ENCODE measurements around the gene EHMT1. TPM values are rescaled to one million over a fixed set of nuclear protein-coding genes. Genes with fewer than 3 reads are reported as not detected.

Gene EHMT1
- 33.6 and 41.3 TPM in 2 replicates for polyA plus RNA-seq (2011; rRNA removed)
- polyA plus RNA-seq (2012; cell fraction: cytosol; rRNA removed) = 47.5 and 56.3 TPM in 2 replicates
- polyA plus RNA-seq (2012; cell fraction: nucleus; rRNA removed) = 181 and 185 TPM in 2 replicates
- 45.6 to 52.9 TPM (median 48.0 TPM) in 3 replicates for polyA plus RNA-seq (2017; fragmentation: RNase III; extraction: RNeasy Plus Mini Kit Qiagen cat#74134 plus additional on column Dnase treatment)
- polyA minus RNA-seq (2011; rRNA and poly(A)+ RNA removed) = 68.5 and 82.6 TPM in 2 replicates

GRCh38 chr9:137618105-137619067 lies at the start of gene EHMT1:
TSS of gene EHMT1 (plus strand) at chr9:137619005. CDS start at chr9:137619029, 24 bp downstream.
- Histone ChIP-seq H3K4me3 (peak within 1 kb of the TSS; percentile 71), H3K4me1 (peaks cover 37% of the 10 kb centered on the region), H3K4me2 (peak within 1 kb of the TSS; percentile 93), H3K9me3 (no peaks in the 10 kb centered on the region), H3K27ac (peak within 1 kb of the TSS; percentile 94 to 95)
- POLR2A ChIA-PET = interaction anchor here (0.7 to 2.1 kb wide), 11 partner anchors 10 to 378 kb away, joined by 3 to 10 read pairs (median 3); partner anchors contain the start of genes ARRDC1, TOR4A and ZMYND19
- no peak for TF ChIP-seq SMC3 (IDR thresholded peaks at IDR 0.05)
- TF ChIP-seq, protein P1, sequence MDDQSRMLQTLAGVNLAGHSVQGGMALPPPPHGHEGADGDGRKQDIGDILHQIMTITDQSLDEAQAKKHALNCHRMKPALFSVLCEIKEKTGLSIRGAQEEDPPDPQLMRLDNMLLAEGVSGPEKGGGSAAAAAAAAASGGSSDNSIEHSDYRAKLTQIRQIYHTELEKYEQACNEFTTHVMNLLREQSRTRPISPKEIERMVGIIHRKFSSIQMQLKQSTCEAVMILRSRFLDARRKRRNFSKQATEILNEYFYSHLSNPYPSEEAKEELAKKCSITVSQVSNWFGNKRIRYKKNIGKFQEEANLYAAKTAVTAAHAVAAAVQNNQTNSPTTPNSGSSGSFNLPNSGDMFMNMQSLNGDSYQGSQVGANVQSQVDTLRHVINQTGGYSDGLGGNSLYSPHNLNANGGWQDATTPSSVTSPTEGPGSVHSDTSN (IDR thresholded peaks at IDR 0.05) = peak; percentile 39
- TF ChIP-seq FOXS1 (CRISPR knock-in tag; IDR thresholded peaks at IDR 0.05) = no peak
- peak; percentile 65 for TF ChIP-seq PHF8 (IDR thresholded peaks at IDR 0.05; ENCODE audit: borderline replicate concordance, low read depth)
- no peak for TF ChIP-seq ELK1 (IDR thresholded peaks at IDR 0.05; ENCODE audit: low read depth, low read length)
- TF ChIP-seq BCL3 (IDR thresholded peaks at IDR 0.05) = peak; percentile 71; the same call in 2 of the 3 replicates
- TF ChIP-seq, protein P2, sequence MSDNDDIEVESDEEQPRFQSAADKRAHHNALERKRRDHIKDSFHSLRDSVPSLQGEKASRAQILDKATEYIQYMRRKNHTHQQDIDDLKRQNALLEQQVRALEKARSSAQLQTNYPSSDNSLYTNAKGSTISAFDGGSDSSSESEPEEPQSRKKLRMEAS (IDR thresholded peaks at IDR 0.05) = peak; percentile 38
- TF ChIP-seq FOSB (CRISPR knock-in tag; IDR thresholded peaks at IDR 0.05) = no peak
- TF ChIP-seq EHF (CRISPR knock-in tag; IDR thresholded peaks at IDR 0.05) = no peak
- no peak for TF ChIP-seq KDM5A (IDR thresholded peaks at IDR 0.05)
- peak in 1 of 2 experiments; percentile 81; a peak in 3 of 5 replicates for TF ChIP-seq JUN (IDR thresholded peaks at IDR 0.05)
- peak; percentile 24; the same call in 1 of the 2 replicates for TF ChIP-seq TFCP2L1 (CRISPR knock-in tag; IDR thresholded peaks at IDR 0.05)
- no peak for TF ChIP-seq ZNF302 (CRISPR knock-in tag; IDR thresholded peaks at IDR 0.05)
- TF ChIP-seq POLR2A (IDR thresholded peaks at IDR 0.05; ENCODE audit: low read length) = peak; percentile 39; the same call in 1 of the 2 replicates
- TF ChIP-seq, protein P3, sequence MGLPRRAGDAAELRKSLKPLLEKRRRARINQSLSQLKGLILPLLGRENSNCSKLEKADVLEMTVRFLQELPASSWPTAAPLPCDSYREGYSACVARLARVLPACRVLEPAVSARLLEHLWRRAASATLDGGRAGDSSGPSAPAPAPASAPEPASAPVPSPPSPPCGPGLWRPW (IDR thresholded peaks at IDR 0.05) = no peak
- TF ChIP-seq RFX5 (IDR thresholded peaks at IDR 0.05) = no peak
- TF ChIP-seq USF2 (IDR thresholded peaks at IDR 0.05) = no peak
- 3% methylated on average over 23 of the region's 94 CpGs for WGBS (ENCODE audit: missing lambda C conversion rate)
- FAIRE-seq (no peak), ATAC-seq (peak; percentile 65 to 76), DNase-seq (ENCODE audit: low read depth in 1 of 2, low spot score in 1 of 2) (peak; percentile 84 to 86)
- CTCF ChIA-PET = interaction anchor here (0.5 to 1.8 kb wide), 2 partner anchors 36 to 318 kb away, joined by 3 to 5 read pairs; no protein-coding TSS in a partner anchor

- DNase-seq (ENCODE audit: low read depth in 1 of 2, low spot score in 1 of 2) (no peak), FAIRE-seq (no peak), ATAC-seq (no peak)
- CTCF ChIA-PET = interaction anchor here (1.0 kb wide), 1 partner anchor 10 kb away, joined by 4 read pairs; no protein-coding TSS in a partner anchor
- Histone ChIP-seq H3K4me2 (no peak overlapping the region), H3K4me3 (no peak overlapping the region), H3K9me3 (no peaks in the 10 kb centered on the region), H3K4me1 (no peaks in the 10 kb centered on the region), H3K27ac (no peak overlapping the region)
- no peak for TF ChIP-seq HDAC2 (IDR thresholded peaks at IDR 0.05)
- TF ChIP-seq CBX2 (IDR thresholded peaks at IDR 0.05; ENCODE audit: borderline replicate concordance, low read depth) = no peak
- TF ChIP-seq GATA3 (IDR thresholded peaks at IDR 0.05; ENCODE audit: borderline replicate concordance) = no peak
- TF ChIP-seq NR3C1 (IDR thresholded peaks at IDR 0.05) = no peak
- TF ChIP-seq MAFK (IDR thresholded peaks at IDR 0.05; ENCODE audit: partially characterized antibody) = no peak
- TF ChIP-seq FOSB (CRISPR knock-in tag; IDR thresholded peaks at IDR 0.05) = no peak
- POLR2A ChIA-PET = no interaction called here
- 88% methylated on average over 4 of the region's 5 CpGs for WGBS (ENCODE audit: missing lambda C conversion rate)
Measured at GRCh38 chr9:137569609-137570203, 49.1 kb upstream of the EHMT1 start.

All from A549 (cell line).